CD4-positive, CD25-positive, alpha-beta regulatory T cell (primary cell): ENCODE data around the gene TRMT10B. TPM values are rescaled to one million over a fixed set of nuclear protein-coding genes. Genes with fewer than 3 reads are reported as not detected.
"Not testable (repeated sequence)": the region's sequence is repeated elsewhere in the genome, so short reads cannot be mapped to it uniquely, and the experiment has no call there.

Experiments used
- ATAC-seq, 2 donors: fragments of 150-1000 bp; cut with Tn5 transposase; one replicate each; pipeline ENCODE4 v1.10.0; 2021; ENCODE audit warnings: low read depth in 2 of 2, moderate number of reproducible peaks in 2 of 2, moderate library complexity in 1 of 2
- DNase-seq, 3 donors: peaks; one replicate each; pipeline versions ENCODE4 v3.0.0 to v3.0.0-alpha.2; 2012 to 2022; ENCODE audit warnings: mixed read lengths in 1 of 3
- H3K27ac ChIP-seq: one replicate; pipeline ENCODE4 v1.7.0; 2013; ENCODE audit warnings: mild to moderate bottlenecking, low read length; ENCODE audit not compliant: insufficient read depth, poor library complexity, severe bottlenecking
- H3K27me3 ChIP-seq: one replicate; pipeline ENCODE4 v1.7.0; 2013; ENCODE audit warnings: low read length; ENCODE audit not compliant: control insufficient read depth, insufficient read depth
- H3K36me3 ChIP-seq: one replicate; pipeline ENCODE4 v1.7.0; 2013; ENCODE audit warnings: mild to moderate bottlenecking, low read length, moderate library complexity; ENCODE audit not compliant: control insufficient read depth, insufficient read depth
- H3K4me1 ChIP-seq: 2 replicates; pipeline ENCODE4 v1.7.0; 2013; ENCODE audit warnings: mild to moderate bottlenecking, low read length; ENCODE audit not compliant: insufficient read depth, control insufficient read depth, poor library complexity, severe bottlenecking
- H3K4me3 ChIP-seq: one replicate; pipeline ENCODE4 v1.7.0; 2013; ENCODE audit warnings: low read depth, mild to moderate bottlenecking, low read length, moderate library complexity
- H3K9me3 ChIP-seq, 2 experiments: 1 replicate in 1 of 2; 2 replicates in 1 of 2; pipeline ENCODE4 v1.7.0; 2013; ENCODE audit warnings: low read length in 2 of 2, mild to moderate bottlenecking in 1 of 2, moderate library complexity in 1 of 2; ENCODE audit not compliant: control insufficient read depth in 2 of 2
- H3K27ac Mint-ChIP-seq, 3 donors: one replicate each; pipeline ENCODE4 v1.8.0; 2020 to 2022; ENCODE audit warnings: mild to moderate bottlenecking in 3 of 3, mixed read lengths in 3 of 3, moderate library complexity in 2 of 3
- H3K27me3 Mint-ChIP-seq: one replicate; pipeline ENCODE4 v1.8.0; 2022; ENCODE audit warnings: mild to moderate bottlenecking, mixed read lengths
- H3K36me3 Mint-ChIP-seq: one replicate; pipeline ENCODE4 v1.8.0; 2020; ENCODE audit warnings: mixed read lengths
- H3K4me1 Mint-ChIP-seq, 4 donors: one replicate each; pipeline ENCODE4 v1.8.0; 2020 to 2022; ENCODE audit warnings: mixed read lengths in 4 of 4, mild to moderate bottlenecking in 1 of 4
- H3K4me3 Mint-ChIP-seq, 4 donors: one replicate each; pipeline ENCODE4 v1.8.0; 2020 to 2022; ENCODE audit warnings: mild to moderate bottlenecking in 4 of 4, mixed read lengths in 4 of 4, moderate library complexity in 3 of 4
- H3K9me3 Mint-ChIP-seq, 7 donors: one replicate each; pipeline ENCODE4 v1.8.0; 2020 to 2022; ENCODE audit warnings: mixed read lengths in 7 of 7, mild to moderate bottlenecking in 3 of 7, moderate library complexity in 2 of 7
- polyA plus RNA-seq, 4 donors: library from polyadenylated mRNA; unstranded; fragments of 300-500 nt; fragmentation: Illumina TruSeq; gene quantifications; one replicate each; pipeline ENCODE4 v1.2.3, GENCODE V29; 2021
- total RNA-seq: library from RNA; stranded (reverse); gene quantifications from one replicate; pipeline ENCODE4 v1.2.3, GENCODE V29; 2022

The TRMT10B gene
- total and polyA plus RNA-seq, 5 donors from 2014 or later = 10.7 to 16.2 (median 12.5) TPM

- not testable (repeated sequence) for H3K4me3 ChIP-seq, DNase-seq, H3K4me3 Mint-ChIP-seq, H3K27ac Mint-ChIP-seq, ATAC-seq, H3K9me3 Mint-ChIP-seq, H3K36me3 ChIP-seq, H3K27ac ChIP-seq, H3K36me3 Mint-ChIP-seq, H3K9me3 ChIP-seq, H3K27me3 ChIP-seq
- Mint-ChIP-seq H3K4me1 (peaks cover 16 to 43% (median 28%) of the 10 kb centered on the region in 4 donors), H3K27me3 (peaks cover 13% of the 10 kb centered on the region)
- peaks cover 17% of the 10 kb centered on the region for H3K4me1 ChIP-seq
Measured at GRCh38 chr9:37751704-37752103, 1.9 kb upstream of the TRMT10B start.

- not testable (repeated sequence) for H3K9me3 ChIP-seq, H3K27ac ChIP-seq, H3K9me3 Mint-ChIP-seq, H3K4me3 ChIP-seq, ATAC-seq, H3K36me3 Mint-ChIP-seq, DNase-seq, H3K27ac Mint-ChIP-seq, H3K36me3 ChIP-seq, H3K27me3 ChIP-seq
- Mint-ChIP-seq H3K4me1 (peaks cover 15 to 41% (median 27%) of the 10 kb centered on the region in 4 donors), H3K4me3 (peak overlapping the region; percentile 15 to 99 (median 96)), H3K27me3 (peaks cover 10% of the 10 kb centered on the region)
- peaks cover 17% of the 10 kb centered on the region for H3K4me1 ChIP-seq
Measured at GRCh38 chr9:37752112-37752511, 1.5 kb upstream of the TRMT10B start.

- H3K36me3 ChIP-seq = peaks cover 5% of the 10 kb centered on the region
- H3K9me3 ChIP-seq = no peaks in the 10 kb centered on the region
- no peaks in the 10 kb centered on the region for H3K27me3 ChIP-seq
- ATAC-seq (no peak), DNase-seq (no peak)
- H3K27ac Mint-ChIP-seq = peak overlapping the region; percentile 89 to 98 (median 91)
- peaks cover 0 to 2% (median 0%) of the 10 kb centered on the region in 7 donors for H3K9me3 Mint-ChIP-seq
- H3K4me1 ChIP-seq = peaks cover 17% of the 10 kb centered on the region
- H3K4me3 Mint-ChIP-seq = peak overlapping the region; percentile 93 to 99 (median 97)
- peak overlapping the region; percentile 62 for H3K4me3 ChIP-seq
- H3K36me3 Mint-ChIP-seq = peaks cover 4% of the 10 kb centered on the region
- H3K4me1 Mint-ChIP-seq = peaks cover 15 to 44% (median 28%) of the 10 kb centered on the region in 4 donors
- H3K27me3 Mint-ChIP-seq = peaks cover 8% of the 10 kb centered on the region
- peak overlapping the region; percentile 72 for H3K27ac ChIP-seq
Measured at GRCh38 chr9:37752642-37753488, 740 bp upstream of the TRMT10B start.

- H3K27ac Mint-ChIP-seq = peak overlapping the region in 1 of 3 donors; percentile 70
Measured at GRCh38 chr9:37758747-37759146, 5.1 kb downstream of the TRMT10B start.

GRCh38 chr9:37760416-37761161 lies 7.0 kb downstream of the TRMT10B start:
- no peaks in the 10 kb centered on the region for H3K9me3 Mint-ChIP-seq

More at GRCh38 chr9:37758747-37759146, 5.1 kb downstream of the TRMT10B start:
- H3K36me3 ChIP-seq = peaks cover 11% of the 10 kb centered on the region
- DNase-seq = no peak
- H3K9me3 Mint-ChIP-seq = no peaks in the 10 kb centered on the region
- H3K27ac ChIP-seq = no peak overlapping the region
- H3K4me1 Mint-ChIP-seq = peaks cover 19 to 42% (median 31%) of the 10 kb centered on the region in 4 donors
- H3K4me3 Mint-ChIP-seq = no peak overlapping the region
- H3K4me3 ChIP-seq = no peak overlapping the region
- H3K36me3 Mint-ChIP-seq = peaks cover 15% of the 10 kb centered on the region
- H3K27me3 Mint-ChIP-seq = no peaks in the 10 kb centered on the region
- no peaks in the 10 kb centered on the region for H3K9me3 ChIP-seq
- no peaks in the 10 kb centered on the region for H3K27me3 ChIP-seq
- no peak for ATAC-seq
- H3K4me1 ChIP-seq = peaks cover 13% of the 10 kb centered on the region

GRCh38 chr9:37761511-37761910 lies 7.9 kb downstream of the TRMT10B start:
- H3K36me3 Mint-ChIP-seq = peaks cover 22% of the 10 kb centered on the region
- H3K4me1 Mint-ChIP-seq = peaks cover 4 to 21% (median 14%) of the 10 kb centered on the region in 4 donors
- peaks cover 18% of the 10 kb centered on the region for H3K36me3 ChIP-seq
- no peak overlapping the region for H3K4me3 Mint-ChIP-seq
- no peaks in the 10 kb centered on the region for H3K27me3 ChIP-seq
- H3K4me3 ChIP-seq = no peak overlapping the region
- no peak overlapping the region for H3K27ac ChIP-seq
- DNase-seq (no peak), ATAC-seq (no peak)
- no peaks in the 10 kb centered on the region for H3K27me3 Mint-ChIP-seq
- H3K9me3 Mint-ChIP-seq = no peaks in the 10 kb centered on the region
- H3K27ac Mint-ChIP-seq = peak overlapping the region in 1 of 3 donors; percentile 74
- no peaks in the 10 kb centered on the region for H3K4me1 ChIP-seq
- H3K9me3 ChIP-seq = no peaks in the 10 kb centered on the region

More at GRCh38 chr9:37760416-37761161, 7.0 kb downstream of the TRMT10B start:
- peaks cover 22% of the 10 kb centered on the region for H3K36me3 Mint-ChIP-seq
- no peaks in the 10 kb centered on the region for H3K9me3 ChIP-seq
- H3K4me3 ChIP-seq = no peak overlapping the region
- no peaks in the 10 kb centered on the region for H3K4me1 ChIP-seq
- ATAC-seq (no peak), DNase-seq (no peak)
- peaks cover 8 to 26% (median 18%) of the 10 kb centered on the region in 4 donors for H3K4me1 Mint-ChIP-seq
- H3K27me3 Mint-ChIP-seq = no peaks in the 10 kb centered on the region
- H3K27ac Mint-ChIP-seq = no peak overlapping the region
- no peaks in the 10 kb centered on the region for H3K27me3 ChIP-seq
- H3K36me3 ChIP-seq = peaks cover 18% of the 10 kb centered on the region
- H3K27ac ChIP-seq = no peak overlapping the region
- no peak overlapping the region for H3K4me3 Mint-ChIP-seq

- H3K4me3 ChIP-seq, H3K4me3 Mint-ChIP-seq, H3K27me3 ChIP-seq, ATAC-seq, H3K9me3 ChIP-seq, H3K4me1 ChIP-seq, DNase-seq, H3K9me3 Mint-ChIP-seq, H3K27me3 Mint-ChIP-seq, H3K27ac ChIP-seq, H3K27ac Mint-ChIP-seq: not testable (repeated sequence)
- Mint-ChIP-seq H3K36me3 (peaks cover 32% of the 10 kb centered on the region), H3K4me1 (peaks cover 4 to 13% (median 9%) of the 10 kb centered on the region in 4 donors)
- peaks cover 18% of the 10 kb centered on the region for H3K36me3 ChIP-seq
Measured at GRCh38 chr9:37765263-37765662, 11.7 kb downstream of the TRMT10B start.
